Nephron progenitor cell (in vitro differentiated cells): Measurements from ENCODE around the gene SBK1.

ENCODE experiments used
- DNase-seq: peaks from one replicate; pipeline ENCODE4 v3.0.0; 2021
- H3K27ac Mint-ChIP-seq: 2 replicates; pipeline ENCODE4 v1.8.0; 2021; ENCODE audit warnings: mild to moderate bottlenecking, moderate library complexity, mixed read lengths
- H3K27me3 Mint-ChIP-seq: 2 replicates; pipeline ENCODE4 v1.8.0; 2021; ENCODE audit warnings: mild to moderate bottlenecking, low read depth, mixed read lengths; ENCODE audit not compliant: poor library complexity
- H3K36me3 Mint-ChIP-seq: 2 replicates; pipeline ENCODE4 v1.8.0; 2021; ENCODE audit warnings: low read depth, mixed read lengths
- H3K4me1 Mint-ChIP-seq: 2 replicates; pipeline ENCODE4 v1.8.0; 2021; ENCODE audit warnings: mixed read lengths
- H3K4me3 Mint-ChIP-seq: 2 replicates; pipeline ENCODE4 v1.8.0; 2021; ENCODE audit warnings: mild to moderate bottlenecking, moderate library complexity, mixed read lengths
- H3K9me3 Mint-ChIP-seq: 2 replicates; pipeline ENCODE4 v1.8.0; 2021; ENCODE audit warnings: mild to moderate bottlenecking, moderate library complexity, mixed read lengths
- CTCF ChIP-seq: fragments of 200-600 bp; sonication (generic); IDR thresholded peaks from 2 replicates; pipeline ENCODE4 v1.5.0; 2021; ENCODE audit warnings: antibody characterized with exemption

Gene SBK1

GRCh38 chr16:28318042-28318744 lies 25.9 kb downstream of the SBK1 start:
- H3K36me3 Mint-ChIP-seq = peaks cover 31% of the 10 kb centered on the region
- peaks cover 3% of the 10 kb centered on the region for H3K27me3 Mint-ChIP-seq
- H3K4me1 Mint-ChIP-seq = peaks cover 6% of the 10 kb centered on the region
- H3K9me3 Mint-ChIP-seq = no peaks in the 10 kb centered on the region
- H3K4me3 Mint-ChIP-seq = no peak overlapping the region
- TF ChIP-seq CTCF = no peak
- no peak overlapping the region for H3K27ac Mint-ChIP-seq
- DNase-seq = no peak

GRCh38 chr16:28319476-28320022 lies 27.2 kb downstream of the SBK1 start:
- Mint-ChIP-seq H3K4me3 (no peak overlapping the region), H3K9me3 (no peaks in the 10 kb centered on the region), H3K36me3 (peaks cover 27% of the 10 kb centered on the region), H3K4me1 (peaks cover 6% of the 10 kb centered on the region), H3K27ac (peak overlapping the region; percentile 96), H3K27me3 (peaks cover under 1% of the 10 kb centered on the region)
- no peak for TF ChIP-seq CTCF
- DNase-seq = no peak

- Mint-ChIP-seq H3K27ac (no peak overlapping the region), H3K27me3 (no peaks in the 10 kb centered on the region), H3K4me1 (peaks cover 6% of the 10 kb centered on the region), H3K9me3 (no peaks in the 10 kb centered on the region), H3K4me3 (no peak overlapping the region), H3K36me3 (peaks cover 25% of the 10 kb centered on the region)
- DNase-seq = no peak
- TF ChIP-seq CTCF = no peak
These were observed 27.8 kb downstream of the SBK1 start for GRCh38 chr16:28320023-28320561.

- no peak for DNase-seq
- Mint-ChIP-seq H3K27ac (no peak overlapping the region), H3K4me3 (no peak overlapping the region), H3K4me1 (peaks cover 11% of the 10 kb centered on the region), H3K27me3 (no peaks in the 10 kb centered on the region), H3K36me3 (peaks cover 21% of the 10 kb centered on the region), H3K9me3 (no peaks in the 10 kb centered on the region)
- TF ChIP-seq CTCF = no peak
These were observed 28.4 kb downstream of the SBK1 start for GRCh38 chr16:28320741-28321140.

- TF ChIP-seq CTCF = peak; percentile 59
- Mint-ChIP-seq H3K36me3 (peaks cover 21% of the 10 kb centered on the region), H3K9me3 (no peaks in the 10 kb centered on the region), H3K27ac (no peak overlapping the region), H3K4me3 (no peak overlapping the region), H3K27me3 (no peaks in the 10 kb centered on the region), H3K4me1 (peaks cover 11% of the 10 kb centered on the region)
- DNase-seq = peak; percentile 67
These were observed 29.5 kb downstream of the SBK1 start for GRCh38 chr16:28321700-28322411.
